Globus pallidus (tissue), 1 donor: Measurements from ENCODE around the gene RASA4B.
A peak's percentile ranks its signal among the peaks of the same experiment; 100 is the strongest.
"Not testable (repeated sequence)": the region's sequence is repeated elsewhere in the genome, so short reads cannot be mapped to it uniquely, and the experiment has no call there.

Source experiments
- DNase-seq: peaks from one replicate; pipeline ENCODE4 v3.0.0-alpha.2; 2015; ENCODE audit warnings: low spot score

Gene RASA4B

DNA sequence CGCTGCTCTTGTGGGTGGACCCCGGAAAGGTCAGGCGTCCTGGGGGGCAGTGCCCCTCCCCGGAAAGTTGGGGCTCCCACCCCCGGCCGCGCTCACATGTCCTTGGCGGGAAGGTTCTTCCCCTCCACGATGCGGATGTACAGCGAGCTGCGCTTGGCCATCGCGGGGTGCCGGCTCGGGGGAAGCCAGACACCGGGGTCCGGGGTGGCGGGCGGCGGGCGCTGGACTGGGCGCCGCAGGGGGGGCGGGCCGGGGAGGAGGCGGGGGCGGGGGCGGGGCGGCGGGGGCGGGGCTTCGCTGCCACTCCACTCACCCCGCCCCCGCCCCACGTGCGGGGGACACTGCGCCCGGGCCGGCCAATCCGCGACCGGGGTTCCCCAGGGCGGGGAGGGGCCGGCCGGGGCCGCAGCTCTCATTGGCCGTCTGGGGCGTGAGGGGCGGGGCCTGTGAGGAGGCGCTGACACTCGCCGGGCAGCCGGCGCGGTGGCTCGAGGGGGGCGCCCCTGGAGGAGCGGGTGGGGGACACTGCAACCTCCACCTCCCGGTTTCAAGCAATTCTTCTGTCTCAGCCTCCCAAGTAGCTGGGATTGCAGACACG, at the start of gene RASA4B:
Gene RASA4B, minus strand, starts transcription at position 228 of the 598 bp plus-strand sequence. Its CDS starts 67 bp downstream, at position 161.
- DNase-seq = peak; percentile 20

DNA sequence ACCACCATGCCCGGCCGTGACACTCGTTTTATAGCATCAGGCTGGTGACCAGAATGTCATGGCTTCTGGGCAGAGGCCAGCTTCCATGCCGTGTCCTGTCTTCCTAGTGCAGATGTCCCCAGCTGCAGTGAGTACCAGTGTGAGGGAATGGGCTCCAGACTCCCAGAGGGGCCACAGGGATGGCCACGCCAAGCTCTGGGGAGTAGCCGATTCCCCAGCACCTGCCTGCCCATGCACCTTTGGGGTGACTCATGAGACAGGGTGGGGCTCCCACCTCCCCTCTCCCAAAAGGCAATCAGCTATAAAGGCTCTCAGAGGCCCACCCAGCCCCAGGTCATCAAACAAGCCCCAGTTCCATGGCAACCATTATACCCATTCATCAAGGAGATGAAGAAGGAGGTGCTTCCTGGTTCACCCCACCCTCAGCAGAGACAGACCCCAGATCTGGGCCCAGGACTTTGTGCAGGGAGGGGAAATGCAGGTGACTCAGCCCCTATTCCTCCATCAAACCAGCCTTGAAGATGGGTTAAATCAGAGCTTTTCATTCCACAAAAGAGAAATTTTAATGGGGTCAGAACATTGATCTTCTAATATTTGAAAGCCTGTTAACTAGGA, 33.3 kb upstream of the RASA4B start, which contains the start of gene SPDYE2:
Gene SPDYE2, plus strand, starts transcription at position 419 of the 615 bp plus-strand sequence. CDS start 2,030 bp downstream, outside the sequence.
- DNase-seq = not testable (repeated sequence)

GRCh38 chr7:102546353-102546752, 28.8 kb upstream of the RASA4B start:
- DNase-seq = not testable (repeated sequence)

- DNase-seq = not testable (repeated sequence)
Observed at GRCh38 chr7:102545288-102545687, 27.7 kb upstream of the RASA4B start.

- not testable (repeated sequence) for DNase-seq
Observed at GRCh38 chr7:102544372-102544771, 26.8 kb upstream of the RASA4B start.

GRCh38 chr7:102543596-102543995, 26.0 kb upstream of the RASA4B start, which contains the start of gene UPK3BL2:
UPK3BL2 (minus strand) TSS chr7:102543696; CDS start chr7:102543636, 60 bp downstream.
- DNase-seq = not testable (repeated sequence)

DNA sequence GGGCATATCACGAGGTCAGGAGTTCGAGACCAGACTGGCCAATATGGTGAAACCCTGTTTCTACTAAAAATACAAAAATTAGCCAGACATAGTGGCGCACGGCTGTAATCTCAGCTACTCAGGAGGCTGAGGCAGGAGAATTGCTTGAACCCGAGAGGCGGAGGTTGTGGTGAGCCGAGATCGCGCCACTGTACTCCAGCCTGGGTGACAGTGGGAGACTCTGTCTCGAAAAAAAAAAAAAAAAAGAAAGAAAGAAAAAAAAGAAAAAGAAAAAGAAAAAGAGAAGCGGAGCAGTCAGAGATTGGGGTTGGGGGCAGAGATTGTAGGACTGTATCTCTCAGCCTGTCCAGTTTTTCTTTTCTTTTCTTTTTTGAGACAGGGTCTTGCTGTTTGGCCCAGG, 25.2 kb upstream of the RASA4B start:
- not testable (repeated sequence) for DNase-seq

DNA sequence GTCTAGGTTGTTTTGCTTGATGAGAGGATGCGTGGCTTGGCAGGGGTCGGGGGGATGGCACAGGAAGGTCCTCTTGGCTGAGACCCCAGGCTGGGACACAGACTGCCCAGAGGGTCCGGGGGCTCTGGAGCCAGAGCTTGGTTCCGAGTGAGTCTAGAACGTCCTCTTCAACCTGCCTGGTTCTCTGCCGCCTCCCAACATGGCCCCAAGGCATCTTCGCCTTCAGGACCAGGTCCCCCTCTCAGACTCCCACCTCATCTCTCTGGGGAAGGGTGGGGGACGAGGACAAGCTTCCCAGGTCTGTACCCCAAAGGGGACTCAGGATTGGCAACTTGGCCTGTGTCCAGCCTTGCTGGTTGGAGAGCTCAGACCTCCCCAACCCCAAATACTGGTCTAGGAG, 24.5 kb upstream of the RASA4B start:
- DNase-seq = not testable (repeated sequence)

DNA sequence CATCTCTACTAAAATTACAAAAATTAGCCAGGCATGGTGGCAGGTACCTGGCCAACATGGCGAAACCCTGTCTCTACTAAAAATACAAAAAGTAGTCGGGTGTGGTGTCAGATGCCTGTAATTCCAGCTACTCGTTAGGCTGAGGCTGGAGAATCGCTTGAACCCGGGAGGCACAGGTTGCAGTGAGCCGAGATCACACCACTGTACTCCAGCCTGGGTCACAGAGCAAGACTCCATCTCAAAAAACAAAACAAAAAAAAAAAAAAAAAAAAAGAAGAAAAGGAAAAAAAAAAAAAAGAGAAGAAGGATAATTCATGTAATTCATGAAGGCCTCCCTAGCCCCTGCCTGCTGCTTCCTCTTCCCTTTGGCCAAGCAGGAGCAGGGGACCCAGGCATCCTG, 23.0 kb upstream of the RASA4B start:
- DNase-seq = not testable (repeated sequence)

GRCh38 chr7:102535062-102535615, 17.6 kb upstream of the RASA4B start:
- DNase-seq = not testable (repeated sequence)

GRCh38 chr7:102532127-102532526, 14.6 kb upstream of the RASA4B start:
- not testable (repeated sequence) for DNase-seq

GRCh38 chr7:102531583-102531982, 14.0 kb upstream of the RASA4B start:
- DNase-seq = not testable (repeated sequence)

DNA sequence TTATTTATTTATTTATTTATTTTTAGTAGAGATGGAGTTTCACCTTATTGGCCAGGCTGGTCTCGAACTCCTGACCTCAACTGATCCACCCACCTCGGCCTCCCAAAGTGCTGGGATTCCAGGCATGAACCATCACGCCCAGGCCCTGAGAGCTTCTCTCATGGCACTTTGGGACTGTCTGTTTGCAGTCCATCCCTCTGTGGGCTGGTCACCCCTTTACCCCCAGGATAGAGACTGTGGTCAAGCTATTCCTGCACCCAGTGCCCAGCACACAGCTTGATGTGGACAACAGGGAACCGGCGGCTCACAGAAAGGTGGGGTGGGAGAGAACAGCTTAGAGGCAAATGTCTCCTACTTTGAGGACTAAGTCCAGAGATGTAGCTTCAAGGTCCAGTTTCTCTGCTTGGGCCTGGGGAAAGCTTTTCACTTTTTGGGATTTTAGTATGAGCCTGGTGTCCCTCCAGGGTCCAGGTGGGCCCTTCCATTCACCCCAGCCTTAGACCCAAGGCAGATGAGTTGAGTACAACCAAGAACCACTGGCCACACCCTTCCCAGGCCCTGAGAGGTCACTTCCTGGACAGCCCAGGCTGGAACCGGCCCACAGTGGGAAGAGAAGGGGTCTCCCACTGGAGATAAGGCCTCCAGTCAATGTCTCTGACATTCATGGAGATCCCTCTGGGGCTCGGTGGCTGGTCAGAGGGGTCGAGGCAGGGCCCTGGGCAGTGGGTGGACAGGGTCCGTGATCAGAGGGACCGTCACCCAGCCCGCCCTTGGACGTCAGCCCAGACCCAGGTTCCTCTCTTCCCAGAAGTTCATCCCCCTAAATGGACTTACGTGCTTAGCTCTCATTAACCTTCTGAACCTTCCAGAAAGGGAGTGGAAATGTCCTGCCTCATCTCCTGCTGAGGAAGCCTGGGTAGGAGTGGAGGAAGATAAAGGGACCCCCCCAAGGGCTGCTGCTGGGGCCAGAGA, 10.5 kb upstream of the RASA4B start:
- not testable (repeated sequence) for DNase-seq

DNA sequence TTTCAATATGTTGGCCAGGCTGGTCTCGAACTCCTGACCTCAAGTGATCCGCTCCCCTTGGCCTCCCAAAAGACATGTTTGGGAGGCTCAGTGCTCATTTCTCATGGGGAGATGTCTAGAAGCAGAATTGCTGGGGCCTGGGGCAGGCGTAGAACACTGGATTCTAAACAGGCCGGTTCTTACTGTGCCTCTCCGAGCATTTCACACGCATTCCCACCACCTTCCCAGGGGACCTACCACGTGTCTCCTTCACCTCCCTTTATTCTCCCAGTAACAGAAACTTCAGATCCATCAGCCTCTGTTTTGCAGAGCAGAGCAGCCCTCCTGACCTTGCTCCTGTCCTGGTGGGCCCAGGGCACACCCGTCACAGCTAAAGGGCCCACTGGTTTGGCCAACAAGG, 9.6 kb upstream of the RASA4B start:
- DNase-seq = not testable (repeated sequence)

DNA sequence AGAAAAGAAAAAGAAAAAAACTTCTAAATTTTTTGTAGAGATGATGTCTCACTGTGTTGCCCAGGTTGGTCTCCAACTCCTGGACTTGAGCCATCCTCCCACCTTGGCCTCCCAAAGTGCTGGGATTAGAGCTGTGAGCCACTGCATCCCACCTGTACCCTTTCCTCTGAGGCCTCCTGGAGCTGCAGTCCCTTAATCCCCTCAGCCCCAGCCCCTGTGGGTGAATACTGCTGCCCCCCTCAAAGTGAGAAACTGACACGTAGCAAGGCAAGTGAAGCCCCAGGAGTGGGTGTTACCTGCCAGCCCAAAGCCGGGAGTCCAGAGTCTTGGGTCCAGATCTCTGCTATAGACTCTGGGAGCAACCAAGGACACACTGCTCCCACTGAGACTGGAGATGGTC, 7.2 kb upstream of the RASA4B start:
- DNase-seq = not testable (repeated sequence)

- not testable (repeated sequence) for DNase-seq
Observed at GRCh38 chr7:102520797-102521196, 3.2 kb upstream of the RASA4B start.

GRCh38 chr7:102516951-102517350, 626 bp downstream of the RASA4B start:
- not testable (repeated sequence) for DNase-seq

DNA sequence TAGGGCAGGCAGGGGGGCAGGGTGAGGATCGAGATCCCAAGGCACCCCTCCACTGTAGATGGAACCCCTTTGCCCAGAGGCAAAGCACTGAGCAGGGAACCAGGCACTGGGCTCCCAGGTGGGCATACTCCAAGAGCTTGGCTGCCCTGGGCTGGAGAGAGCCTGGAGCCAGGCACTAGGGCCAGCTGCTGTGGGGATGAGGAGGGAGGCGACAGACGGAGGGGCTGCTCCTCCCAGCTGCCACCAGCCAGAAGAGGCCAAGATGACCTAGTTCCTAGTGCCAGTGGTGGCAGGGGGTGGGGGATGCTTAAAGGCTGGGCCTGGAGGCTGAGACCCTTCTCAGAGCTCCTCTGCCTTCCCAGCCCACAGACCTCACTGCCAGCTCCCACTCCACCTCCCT, 1.7 kb downstream of the RASA4B start:
- DNase-seq = not testable (repeated sequence)

DNA sequence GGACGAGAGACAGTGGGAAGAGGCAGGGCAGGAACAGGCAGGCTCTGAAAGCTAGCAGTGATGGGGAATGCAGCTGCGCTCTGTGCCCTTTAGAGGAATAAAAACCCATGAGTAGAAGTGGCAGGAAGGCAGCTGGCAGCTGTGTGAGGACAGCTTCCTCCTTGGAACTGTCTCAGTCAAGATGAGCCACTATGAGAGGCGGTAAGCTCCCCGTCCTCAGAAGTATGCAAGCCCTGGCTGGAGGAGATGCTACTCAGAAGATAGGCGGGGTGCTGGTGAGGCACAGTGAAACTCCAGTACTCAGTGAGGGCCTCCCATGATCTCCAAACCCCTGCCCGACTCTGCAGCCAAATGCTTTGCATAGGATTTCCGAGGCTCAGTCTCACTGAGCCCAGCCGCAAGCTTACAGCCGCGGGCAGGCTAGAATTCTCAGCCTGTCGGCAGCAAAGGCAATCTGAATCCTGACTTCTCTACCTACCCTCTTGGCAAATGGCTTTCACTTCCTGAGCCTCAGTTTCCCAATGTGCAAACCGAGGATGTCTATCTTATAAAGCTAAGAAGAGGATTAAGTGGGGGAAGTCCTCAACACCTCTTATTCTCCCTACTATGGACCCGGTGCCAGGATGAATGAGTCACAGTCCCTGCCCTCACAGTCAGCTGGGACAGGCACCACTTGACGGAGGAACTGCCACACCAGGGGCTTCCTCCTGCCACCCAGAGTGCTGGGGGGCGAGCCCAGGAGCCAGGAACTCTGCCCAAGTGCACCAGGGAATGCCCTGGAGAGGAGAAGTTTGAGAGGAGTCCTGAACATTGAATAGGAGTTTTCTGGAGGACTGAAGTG, 2.5 kb downstream of the RASA4B start:
- DNase-seq = not testable (repeated sequence)

DNA sequence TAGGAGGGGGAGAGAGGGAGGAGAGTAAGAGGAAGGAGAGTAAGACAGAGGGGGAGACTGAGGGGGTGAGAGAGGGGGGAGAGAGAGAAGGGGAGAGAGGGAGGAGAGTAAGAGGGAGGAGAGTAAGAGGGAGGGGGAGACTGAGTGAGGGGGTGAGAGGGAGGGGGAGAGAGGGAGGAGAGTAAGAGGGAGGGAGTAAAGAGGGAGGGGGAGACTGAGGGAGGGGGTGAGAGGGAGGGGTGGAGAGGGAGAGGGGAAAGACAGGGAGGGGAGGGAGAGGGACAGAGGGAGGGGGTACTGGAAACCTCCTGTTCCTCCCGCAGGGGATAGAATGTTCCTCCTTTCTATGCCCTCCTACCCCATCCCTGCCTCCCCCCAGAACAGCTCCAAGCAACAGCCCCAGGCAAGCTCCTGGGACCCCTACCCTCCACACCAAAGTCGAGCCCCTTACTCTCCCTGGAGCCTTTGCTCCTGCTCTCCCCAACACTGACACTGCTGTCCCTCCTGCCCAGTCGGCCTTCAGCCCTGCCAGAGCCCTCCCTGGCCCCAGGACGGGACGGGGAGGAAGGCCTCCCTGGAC, 4.8 kb downstream of the RASA4B start:
- DNase-seq = peak; percentile 92
